Stimulated activated naive CD8-positive, alpha-beta T cell treated with anti-CD3 and anti-CD28 coated beads, Interleukin-15, Interleukin-2, amounts not matched to agents 100 ng/mL and 50 ng/mL, for 24 hours (primary cell): ENCODE data around the gene COL4A3.
"Not testable (repeated sequence)": the region's sequence is repeated elsewhere in the genome, so short reads cannot be mapped to it uniquely, and the experiment has no call there.

ENCODE experiments used
- H3K27ac Mint-ChIP-seq: one replicate; pipeline ENCODE4 v1.8.0; 2021; ENCODE audit warnings: mild to moderate bottlenecking, mixed read lengths
- H3K27me3 Mint-ChIP-seq: one replicate; pipeline ENCODE4 v1.8.0; 2021; ENCODE audit warnings: mixed read lengths
- H3K36me3 Mint-ChIP-seq: one replicate; pipeline ENCODE4 v1.8.0; 2021; ENCODE audit warnings: low read depth, mixed read lengths
- H3K4me1 Mint-ChIP-seq: one replicate; pipeline ENCODE4 v1.8.0; 2021; ENCODE audit warnings: low read depth, mixed read lengths
- H3K4me3 Mint-ChIP-seq: one replicate; pipeline ENCODE4 v1.8.0; 2021; ENCODE audit warnings: mild to moderate bottlenecking, mixed read lengths
- H3K9me3 Mint-ChIP-seq: one replicate; pipeline ENCODE4 v1.8.0; 2021; ENCODE audit warnings: mixed read lengths

The COL4A3 gene

DNA sequence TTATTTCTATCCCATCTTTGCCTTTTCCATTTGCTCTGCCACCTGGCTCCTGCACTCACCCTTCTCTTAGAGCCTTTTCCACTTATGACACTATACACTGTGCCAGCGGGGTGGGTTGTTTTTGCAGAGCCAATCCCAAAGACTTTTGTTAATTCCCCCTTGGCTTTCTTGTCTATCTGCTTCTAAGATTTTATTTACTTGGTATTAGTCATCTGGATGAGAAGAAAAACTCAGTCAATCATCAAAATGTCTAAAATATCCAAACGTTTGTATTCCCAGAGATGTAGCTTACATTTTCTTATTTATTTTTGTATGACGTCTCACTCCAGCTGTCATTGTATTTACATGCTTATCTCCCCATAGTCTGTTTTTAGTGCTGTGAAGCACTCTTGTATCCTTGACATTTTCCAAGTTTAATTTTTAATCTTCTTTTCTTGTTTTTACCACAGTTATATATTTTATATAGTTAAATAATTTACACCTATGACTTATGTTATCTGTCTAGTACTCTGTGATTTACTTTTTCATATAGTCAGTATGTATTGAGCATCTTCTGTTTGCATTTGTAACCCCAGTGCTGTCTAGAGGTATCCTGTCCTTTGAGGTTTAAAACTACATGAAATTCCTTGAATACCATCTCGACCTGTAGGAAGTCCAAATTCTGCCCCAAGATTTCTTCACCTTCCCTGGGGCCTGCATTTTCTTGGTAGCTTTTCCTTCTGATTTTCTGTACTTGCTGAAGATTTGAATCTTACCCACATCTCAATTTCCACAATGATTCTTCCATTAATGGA is 55.1 kb downstream of the COL4A3 start:
- no peak overlapping the region for H3K27ac Mint-ChIP-seq
- no peaks in the 10 kb centered on the region for H3K9me3 Mint-ChIP-seq
- H3K4me3 Mint-ChIP-seq = no peak overlapping the region
- H3K36me3 Mint-ChIP-seq = no peaks in the 10 kb centered on the region
- H3K4me1 Mint-ChIP-seq = no peaks in the 10 kb centered on the region
- H3K27me3 Mint-ChIP-seq = peaks cover 3% of the 10 kb centered on the region

DNA sequence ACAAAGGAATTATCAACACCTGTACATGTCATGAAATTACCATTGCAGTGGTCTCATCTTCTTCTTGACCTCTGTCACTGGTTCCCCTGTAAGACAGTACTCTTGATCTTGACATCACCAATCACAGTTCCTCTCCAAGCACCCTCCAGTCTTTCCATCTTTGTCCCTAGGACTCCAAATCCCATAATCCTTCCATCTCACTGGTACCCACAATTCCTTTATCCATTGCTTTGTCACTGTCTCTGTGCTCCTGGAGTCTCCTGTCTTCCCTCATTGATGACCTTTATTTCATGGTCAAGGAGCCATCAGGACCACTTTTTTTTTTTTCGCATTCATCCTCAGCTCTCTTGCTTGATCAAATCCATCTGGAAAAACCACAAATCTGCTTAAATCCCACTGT is 56.7 kb downstream of the COL4A3 start:
- H3K27me3 Mint-ChIP-seq = peaks cover 3% of the 10 kb centered on the region
- no peaks in the 10 kb centered on the region for H3K36me3 Mint-ChIP-seq
- H3K4me1 Mint-ChIP-seq = no peaks in the 10 kb centered on the region
- H3K27ac Mint-ChIP-seq = no peak overlapping the region
- no peaks in the 10 kb centered on the region for H3K9me3 Mint-ChIP-seq
- no peak overlapping the region for H3K4me3 Mint-ChIP-seq

DNA sequence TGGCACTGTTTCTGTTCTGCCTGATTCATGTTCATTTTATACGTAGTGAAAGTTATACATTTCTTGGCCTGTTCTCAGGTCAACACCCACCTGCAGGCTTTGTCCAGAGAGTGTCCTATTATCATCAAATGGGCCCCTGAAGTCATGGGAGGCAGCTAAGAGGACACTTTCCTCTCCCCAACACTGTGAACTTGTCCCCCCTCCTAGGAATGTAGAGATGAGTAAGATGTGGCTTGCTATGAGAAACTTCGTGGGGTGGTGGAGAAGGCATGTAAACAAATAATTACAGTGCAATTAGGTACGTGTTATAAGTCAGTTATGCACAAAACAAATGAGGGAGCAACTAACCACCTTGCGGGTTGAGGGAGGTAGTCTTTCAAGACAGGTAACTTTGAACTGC is 57.9 kb downstream of the COL4A3 start:
- Mint-ChIP-seq H3K4me3 (no peak overlapping the region), H3K27me3 (peaks cover 3% of the 10 kb centered on the region), H3K36me3 (no peaks in the 10 kb centered on the region), H3K27ac (no peak overlapping the region), H3K4me1 (no peaks in the 10 kb centered on the region), H3K9me3 (no peaks in the 10 kb centered on the region)

DNA sequence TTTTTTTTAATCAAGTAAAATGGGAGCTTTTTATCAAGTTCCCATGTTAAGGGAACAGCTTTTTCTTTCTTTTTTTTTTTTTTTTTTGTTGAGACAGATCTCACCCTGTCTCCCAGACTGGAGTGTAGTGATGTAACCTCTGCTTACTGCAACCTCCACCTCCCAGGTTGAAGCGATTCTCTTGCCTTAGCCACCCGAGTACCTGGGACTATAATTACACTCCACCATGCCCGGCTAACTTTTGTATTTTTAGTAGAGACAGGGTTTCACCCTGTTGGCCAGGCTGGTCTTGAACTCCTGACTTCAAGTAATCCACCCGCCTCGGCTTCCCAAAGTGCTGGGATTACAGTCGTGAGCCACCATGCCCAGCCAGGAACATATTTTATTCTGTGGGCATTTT is 61.2 kb downstream of the COL4A3 start:
- H3K4me3 Mint-ChIP-seq, H3K4me1 Mint-ChIP-seq, H3K9me3 Mint-ChIP-seq, H3K36me3 Mint-ChIP-seq, H3K27me3 Mint-ChIP-seq, H3K27ac Mint-ChIP-seq: not testable (repeated sequence)

DNA sequence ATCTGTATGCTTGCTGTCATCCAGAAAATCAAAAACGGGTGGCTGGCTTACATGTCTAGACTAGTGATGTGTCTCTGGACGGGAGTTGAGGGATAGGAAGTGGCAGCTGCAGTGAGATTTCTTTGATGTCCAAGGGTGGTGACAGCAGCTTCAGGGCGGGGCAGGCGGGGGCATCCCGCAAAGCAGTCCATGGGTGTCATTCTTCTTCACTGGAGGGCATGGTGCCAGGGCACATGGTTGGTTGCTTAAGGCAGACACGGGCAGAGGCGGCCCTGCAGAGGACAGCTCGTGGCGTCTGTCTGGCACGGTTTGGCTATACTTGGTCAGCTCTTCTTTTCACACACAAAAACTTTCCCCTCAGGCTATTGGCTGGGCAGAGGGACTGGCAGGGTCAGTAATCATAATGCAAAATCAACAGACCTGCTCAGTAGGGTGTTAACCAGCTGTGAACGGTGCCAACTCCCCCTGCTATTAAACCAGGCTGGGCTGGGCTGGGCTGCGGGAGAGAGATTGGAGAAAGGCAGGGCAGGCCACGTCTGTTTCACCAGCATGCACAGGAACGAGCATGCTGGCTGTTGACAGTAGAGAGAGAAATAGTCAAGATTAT is 63.7 kb downstream of the COL4A3 start:
- H3K27me3 Mint-ChIP-seq = peaks cover 11% of the 10 kb centered on the region
- no peaks in the 10 kb centered on the region for H3K4me1 Mint-ChIP-seq
- peaks cover 4% of the 10 kb centered on the region for H3K9me3 Mint-ChIP-seq

DNA sequence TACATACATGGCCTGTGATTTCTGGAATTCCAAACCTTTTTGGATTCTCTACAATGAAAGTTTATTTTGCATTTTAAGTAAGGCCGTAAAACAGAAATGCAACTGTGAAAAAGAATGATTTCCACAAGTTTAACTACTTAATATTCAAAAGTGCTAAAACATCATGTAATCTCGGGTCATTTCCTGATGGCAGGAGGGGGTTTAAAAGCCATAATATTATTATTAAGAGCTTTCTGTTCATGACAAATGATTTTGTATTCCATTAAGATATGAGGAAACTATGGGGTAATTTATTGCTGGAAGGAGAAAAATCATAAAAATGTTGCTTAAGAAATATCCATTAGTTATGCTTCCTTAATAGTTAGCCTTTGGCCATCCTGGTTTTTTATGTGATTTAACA is 65.7 kb downstream of the COL4A3 start:
- Mint-ChIP-seq H3K36me3 (no peaks in the 10 kb centered on the region), H3K27me3 (peaks cover 11% of the 10 kb centered on the region), H3K4me3 (no peak overlapping the region), H3K4me1 (no peaks in the 10 kb centered on the region), H3K9me3 (peaks cover 4% of the 10 kb centered on the region), H3K27ac (no peak overlapping the region)

More for the DNA sequence above, 63.7 kb downstream of the COL4A3 start:
- Mint-ChIP-seq H3K36me3 (no peaks in the 10 kb centered on the region), H3K4me3 (no peak overlapping the region), H3K27ac (no peak overlapping the region)

DNA sequence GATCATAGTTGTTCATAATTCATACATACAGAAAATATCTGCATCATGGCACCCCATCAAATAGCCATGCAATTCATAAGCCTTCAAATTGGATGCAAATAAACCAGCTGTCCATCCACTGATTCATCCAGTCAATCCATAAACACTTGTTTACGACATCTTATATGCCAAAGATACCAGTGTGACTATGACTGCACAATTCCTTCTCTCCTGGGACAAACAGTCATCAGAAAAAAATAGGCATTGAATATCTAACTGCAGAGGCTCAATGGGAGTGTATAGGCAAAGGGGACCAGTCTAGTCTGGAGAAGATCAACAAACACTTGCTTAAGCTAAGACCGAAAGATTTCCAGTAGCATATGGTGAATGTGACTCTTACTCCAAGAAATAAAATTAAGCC is 70.0 kb downstream of the COL4A3 start:
- no peaks in the 10 kb centered on the region for H3K36me3 Mint-ChIP-seq
- no peak overlapping the region for H3K27ac Mint-ChIP-seq
- H3K9me3 Mint-ChIP-seq = peaks cover 4% of the 10 kb centered on the region
- H3K27me3 Mint-ChIP-seq = peaks cover 6% of the 10 kb centered on the region
- H3K4me3 Mint-ChIP-seq = no peak overlapping the region
- no peaks in the 10 kb centered on the region for H3K4me1 Mint-ChIP-seq

DNA sequence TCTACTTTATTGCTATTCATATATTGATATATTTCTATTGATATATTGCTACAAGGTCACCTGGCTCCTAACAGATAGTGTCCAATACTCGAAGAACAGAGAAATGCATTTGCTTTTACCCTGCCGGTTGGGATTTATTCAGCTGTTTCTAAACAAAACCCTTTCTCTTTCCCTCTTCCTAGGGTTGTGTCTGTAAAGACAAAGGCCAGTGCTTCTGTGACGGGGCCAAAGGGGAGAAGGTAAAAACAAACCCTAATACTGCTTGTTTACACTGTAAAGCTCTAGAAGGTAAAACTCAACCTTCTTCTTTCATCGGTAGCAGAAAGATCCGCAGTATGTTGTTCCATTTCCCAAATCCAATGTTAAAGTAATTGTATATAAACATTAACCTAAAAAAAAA is 73.4 kb downstream of the COL4A3 start:
- Mint-ChIP-seq H3K27me3 (no peaks in the 10 kb centered on the region), H3K9me3 (no peaks in the 10 kb centered on the region), H3K27ac (no peak overlapping the region), H3K36me3 (no peaks in the 10 kb centered on the region), H3K4me1 (no peaks in the 10 kb centered on the region), H3K4me3 (no peak overlapping the region)

DNA sequence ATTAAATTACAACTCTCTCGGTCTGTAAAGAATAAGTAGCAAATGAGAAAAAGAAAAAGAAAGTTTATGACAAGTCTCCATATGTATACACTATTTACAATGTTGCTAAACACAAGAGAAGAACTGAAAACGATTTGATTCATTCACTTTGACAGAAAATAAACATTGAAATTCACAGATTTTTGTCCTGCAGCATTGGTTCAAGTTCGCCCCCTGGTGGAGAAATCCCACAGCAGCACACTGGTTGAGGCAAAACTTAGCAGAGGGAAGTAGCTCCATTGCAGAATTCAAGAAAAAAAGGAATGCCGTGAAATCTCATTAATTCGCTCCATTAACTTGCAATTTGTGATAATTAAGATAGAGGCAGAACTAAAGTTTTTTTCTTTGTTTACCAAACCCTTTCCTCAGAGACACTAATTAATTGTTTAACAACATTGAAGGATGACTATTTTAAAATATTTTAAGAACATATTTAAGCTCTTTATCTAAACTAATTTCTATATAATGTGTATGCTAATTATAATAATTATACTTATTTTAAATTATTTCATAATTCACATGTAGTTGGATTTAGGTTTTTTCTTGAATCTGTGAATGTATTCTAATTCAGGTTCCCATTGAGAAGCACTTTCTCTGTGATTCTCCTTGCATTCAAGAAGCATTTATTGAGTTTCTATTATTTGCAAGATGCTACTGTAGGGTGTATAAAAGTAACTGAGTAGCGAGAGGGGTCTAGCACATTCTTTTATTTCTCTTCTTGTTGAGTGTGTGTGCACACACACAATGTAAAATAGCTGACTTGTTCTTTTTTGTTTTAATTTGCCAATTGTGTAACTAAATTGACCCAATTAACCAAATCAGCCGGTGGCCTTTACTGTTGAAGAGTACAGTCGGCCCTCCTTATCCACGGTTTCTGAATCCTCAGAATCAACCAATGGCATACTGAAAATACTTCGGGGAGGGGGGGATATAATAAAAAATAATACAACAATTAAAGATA is 74.1 kb downstream of the COL4A3 start:
- Mint-ChIP-seq H3K27ac (no peak overlapping the region), H3K36me3 (no peaks in the 10 kb centered on the region), H3K9me3 (no peaks in the 10 kb centered on the region), H3K4me3 (no peak overlapping the region), H3K4me1 (no peaks in the 10 kb centered on the region), H3K27me3 (no peaks in the 10 kb centered on the region)

DNA sequence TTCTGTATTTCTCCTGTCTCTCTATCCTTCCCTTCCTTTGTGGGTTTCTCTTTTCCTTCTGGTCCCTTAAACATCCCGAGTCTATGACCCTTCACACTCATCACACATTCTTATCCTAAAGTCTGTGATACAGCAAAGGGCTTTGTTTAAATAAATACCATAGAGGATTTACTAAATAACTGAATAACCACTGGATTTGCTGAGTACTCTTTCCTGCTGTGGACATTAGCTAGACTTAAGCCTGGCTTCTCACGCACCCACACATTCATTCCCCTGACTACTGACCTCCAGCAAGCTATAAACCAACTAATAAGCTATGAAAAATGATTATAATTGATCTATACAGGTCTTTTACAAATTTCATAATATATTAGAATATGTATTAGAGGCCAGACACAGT is 76.6 kb downstream of the COL4A3 start:
- Mint-ChIP-seq H3K27me3 (no peaks in the 10 kb centered on the region), H3K4me3 (no peak overlapping the region), H3K27ac (no peak overlapping the region), H3K4me1 (no peaks in the 10 kb centered on the region), H3K36me3 (no peaks in the 10 kb centered on the region), H3K9me3 (no peaks in the 10 kb centered on the region)

DNA sequence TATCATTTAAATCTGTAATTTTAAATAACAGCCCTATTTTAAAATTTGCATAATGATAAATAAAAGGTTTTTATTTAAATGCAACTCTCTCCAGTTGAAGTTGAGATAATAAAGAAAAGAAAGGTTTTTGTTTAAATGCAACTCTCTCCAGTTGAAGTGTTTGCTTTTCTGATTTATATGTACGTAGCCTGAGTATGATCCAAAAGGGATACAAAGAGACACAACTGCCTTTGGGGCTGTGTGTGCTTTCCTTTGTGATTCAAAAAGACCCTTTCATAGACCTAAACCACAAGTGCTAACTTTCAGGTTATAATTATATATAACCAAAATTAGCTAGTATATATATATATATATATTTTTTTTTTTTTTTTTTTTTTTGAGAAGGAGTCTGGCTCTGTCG is 84.5 kb downstream of the COL4A3 start:
- H3K27ac Mint-ChIP-seq = no peak overlapping the region
- no peak overlapping the region for H3K4me3 Mint-ChIP-seq
- H3K4me1 Mint-ChIP-seq = no peaks in the 10 kb centered on the region
- H3K9me3 Mint-ChIP-seq = no peaks in the 10 kb centered on the region
- no peaks in the 10 kb centered on the region for H3K27me3 Mint-ChIP-seq
- H3K36me3 Mint-ChIP-seq = no peaks in the 10 kb centered on the region

DNA sequence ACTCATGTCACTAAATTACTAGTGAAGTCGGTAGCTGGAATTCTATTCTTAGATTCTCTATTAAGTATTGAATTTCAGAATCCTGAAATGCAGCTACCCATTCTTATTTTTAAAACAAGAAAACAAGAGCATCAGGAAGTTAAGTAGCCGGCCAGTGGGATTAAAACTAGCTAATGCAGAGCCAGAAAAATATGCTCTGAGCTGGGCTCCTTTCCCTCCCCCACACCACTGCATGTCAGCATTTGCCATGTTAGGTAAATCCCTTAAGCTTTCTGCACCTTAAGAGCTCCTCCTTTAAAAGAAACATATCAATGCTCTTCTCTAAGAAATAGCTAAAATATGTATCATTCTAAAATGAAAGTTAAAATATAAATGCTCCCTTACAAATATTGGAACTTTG is 88.4 kb downstream of the COL4A3 start:
- no peaks in the 10 kb centered on the region for H3K36me3 Mint-ChIP-seq

DNA sequence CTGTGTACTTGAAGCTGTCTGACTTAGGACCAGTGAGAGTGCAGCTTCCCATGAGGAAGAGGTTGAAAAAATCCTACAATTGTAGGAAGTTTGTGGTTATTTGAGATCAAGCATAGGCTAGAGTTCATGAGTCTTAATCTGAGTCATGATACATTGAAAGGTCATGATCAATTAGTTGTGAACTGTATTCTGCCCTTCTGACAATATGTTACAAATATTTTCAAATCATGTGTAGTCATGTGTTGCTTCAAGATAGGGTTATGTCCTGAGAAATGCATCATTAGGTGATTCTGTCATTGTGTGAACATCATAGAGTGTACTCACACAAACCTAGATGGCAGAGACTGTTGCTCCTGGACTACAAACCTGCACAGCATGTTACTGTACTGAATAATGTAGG is 92.2 kb downstream of the COL4A3 start:
- Mint-ChIP-seq H3K27me3 (no peaks in the 10 kb centered on the region), H3K36me3 (no peaks in the 10 kb centered on the region), H3K9me3 (no peaks in the 10 kb centered on the region), H3K4me1 (no peaks in the 10 kb centered on the region), H3K27ac (no peak overlapping the region), H3K4me3 (no peak overlapping the region)

More for the DNA sequence above, 88.4 kb downstream of the COL4A3 start:
- no peaks in the 10 kb centered on the region for H3K9me3 Mint-ChIP-seq
- no peak overlapping the region for H3K27ac Mint-ChIP-seq
- no peaks in the 10 kb centered on the region for H3K27me3 Mint-ChIP-seq
- no peak overlapping the region for H3K4me3 Mint-ChIP-seq
- H3K4me1 Mint-ChIP-seq = no peaks in the 10 kb centered on the region

DNA sequence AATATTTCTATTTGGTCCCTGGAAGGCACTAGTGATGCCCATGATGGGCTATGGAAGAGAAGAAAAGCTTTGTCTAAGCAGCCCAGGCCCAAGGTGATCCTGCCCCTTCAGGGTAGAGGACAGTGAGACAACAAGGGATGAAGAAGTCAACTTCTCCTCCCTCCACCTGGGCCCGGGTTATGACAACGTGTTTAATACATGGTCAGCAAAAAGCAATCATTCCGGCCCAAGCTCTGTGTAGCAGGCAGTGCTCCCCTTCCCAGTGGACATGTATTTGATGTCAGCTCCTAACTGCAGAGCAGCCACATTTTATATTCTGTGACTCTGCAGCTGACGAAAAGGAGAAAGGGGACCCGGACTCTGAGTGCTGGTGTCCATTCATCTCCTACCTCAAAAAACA is 93.4 kb downstream of the COL4A3 start:
- H3K9me3 Mint-ChIP-seq = no peaks in the 10 kb centered on the region
- H3K4me3 Mint-ChIP-seq = no peak overlapping the region
- no peaks in the 10 kb centered on the region for H3K4me1 Mint-ChIP-seq
- no peaks in the 10 kb centered on the region for H3K27me3 Mint-ChIP-seq
- no peak overlapping the region for H3K27ac Mint-ChIP-seq
- H3K36me3 Mint-ChIP-seq = no peaks in the 10 kb centered on the region

DNA sequence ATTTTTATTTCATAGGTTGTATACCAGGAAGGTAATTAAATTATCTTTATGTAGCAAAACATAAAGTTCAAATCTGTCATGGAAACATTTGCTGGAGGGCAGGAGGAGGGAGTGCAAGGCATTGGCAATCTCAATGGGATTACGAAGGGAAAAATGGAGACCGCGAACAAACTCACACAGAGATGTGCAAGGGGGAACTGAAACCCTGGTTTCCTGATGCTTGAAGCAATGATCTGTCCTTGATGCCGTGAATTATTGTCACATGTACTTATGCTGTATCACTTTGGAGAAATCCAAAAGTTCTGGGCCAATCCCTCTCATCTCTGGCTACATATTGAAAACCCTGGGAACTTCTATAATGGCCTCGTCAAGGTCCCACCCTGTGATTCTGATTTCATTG is 95.6 kb downstream of the COL4A3 start:
- H3K9me3 Mint-ChIP-seq = no peaks in the 10 kb centered on the region
- H3K4me3 Mint-ChIP-seq = no peak overlapping the region
- H3K4me1 Mint-ChIP-seq = no peaks in the 10 kb centered on the region
- no peak overlapping the region for H3K27ac Mint-ChIP-seq
- H3K27me3 Mint-ChIP-seq = no peaks in the 10 kb centered on the region
- H3K36me3 Mint-ChIP-seq = no peaks in the 10 kb centered on the region
